ENCODE measurements around the gene SLC28A1. TPM values are rescaled to one million over a fixed set of nuclear protein-coding genes. Genes with fewer than 3 reads are reported as not detected.

SLC28A1 gene
- total and polyA plus RNA-seq, 2 donors (not counting 1 experiment from before 2014, with no cell fraction given), result not detected

- no peaks in the 10 kb centered on the region for H3K4me1 ChIP-seq (ENCODE audit: control insufficient read depth in 2 of 2, insufficient read depth in 2 of 2, low read length in 2 of 2)
- no peak overlapping the region for H3K9ac ChIP-seq (ENCODE audit: low read length)
- Mint-ChIP-seq H3K4me3 (no peak overlapping the region), H3K9me3 (ENCODE audit: insufficient read depth) (peaks cover 5% of the 10 kb centered on the region), H3K27ac (no peak overlapping the region), H3K27me3 (peaks cover 19% of the 10 kb centered on the region), H3K4me1 (no peaks in the 10 kb centered on the region)
- no peak overlapping the region for H2AFZ ChIP-seq (ENCODE audit: insufficient read depth, low read depth, low read length, poor library complexity, severe bottlenecking)
- POLR2A ChIA-PET, result no interaction called here
- ATAC-seq (ENCODE audit: low read depth) (no peak), DNase-seq (no peak)
- no peak overlapping the region for H3K27ac ChIP-seq (ENCODE audit: low read length in 2 of 2)
- CTCF ChIA-PET, result no interaction called here
- peaks cover 0 to 3% (median 0%) of the 10 kb centered on the region in 4 experiments for H3K27me3 ChIP-seq (replicated peaks in 1 of 4; ENCODE audit: control extremely low read depth in 1 of 4, control insufficient read depth in 3 of 4, insufficient read depth in 4 of 4, low read length in 3 of 4)
- WGBS (ENCODE audit: insufficient coverage), result no CpG with 5 or more reads among the region's 2 CpGs
- H3K79me2 ChIP-seq (ENCODE audit: control insufficient read depth, insufficient read depth, low read length), result no peaks in the 10 kb centered on the region
- H3K4me2 ChIP-seq (replicated peaks; ENCODE audit: low read depth, low read length, poor library complexity, severe bottlenecking), result no peak overlapping the region
- peaks cover 0 to 19% (median 0%) of the 10 kb centered on the region in 3 donors for H3K9me3 ChIP-seq (ENCODE audit: control extremely low read depth in 1 of 3, control insufficient read depth in 2 of 3, insufficient read depth in 1 of 3, low read length in 2 of 3)
- intact Hi-C loops (cut with micrococcal nuclease), result no loop called here
- H3K36me3 ChIP-seq (replicated peaks in 1 of 2; ENCODE audit: control extremely low read depth in 1 of 2, control insufficient read depth in 1 of 2, extremely low read depth in 1 of 2, insufficient read depth in 2 of 2, low read length in 1 of 2), result no peaks in the 10 kb centered on the region
- no peak overlapping the region for H3K4me3 ChIP-seq (ENCODE audit: control extremely low read depth in 1 of 5, extremely low read depth in 1 of 5, insufficient read depth in 1 of 5, low read depth in 2 of 5, low read length in 4 of 5)
- H4K20me1 ChIP-seq (ENCODE audit: control insufficient read depth, insufficient read depth, low read length, poor library complexity, severe bottlenecking), result no peaks in the 10 kb centered on the region
- TF ChIP-seq EZH2 (IDR thresholded peaks at IDR 0.05; ENCODE audit: borderline replicate concordance, insufficient read depth, low read depth, low read length, poor library complexity, severe bottlenecking), result no peak
- no peak for TF ChIP-seq CTCF (IDR thresholded peaks at IDR 0.05)
Observed at GRCh38 chr15:84901540-84901939, 17.1 kb downstream of the SLC28A1 start.

GRCh38 chr15:84903751-84904150 is 19.3 kb downstream of the SLC28A1 start:
- no peak overlapping the region for H3K4me2 ChIP-seq (replicated peaks; ENCODE audit: low read depth, low read length, poor library complexity, severe bottlenecking)
- H3K27ac ChIP-seq (ENCODE audit: low read length in 2 of 2), result no peak overlapping the region
- Mint-ChIP-seq H3K27ac (no peak overlapping the region), H3K9me3 (ENCODE audit: insufficient read depth) (peaks cover 5% of the 10 kb centered on the region), H3K27me3 (peaks cover 8% of the 10 kb centered on the region), H3K4me1 (no peaks in the 10 kb centered on the region), H3K4me3 (no peak overlapping the region)
- ATAC-seq (ENCODE audit: low read depth) (no peak), DNase-seq (no peak)
- TF ChIP-seq EZH2 (IDR thresholded peaks at IDR 0.05; ENCODE audit: borderline replicate concordance, insufficient read depth, low read depth, low read length, poor library complexity, severe bottlenecking) (no peak), CTCF (IDR thresholded peaks at IDR 0.05) (no peak)
- POLR2A ChIA-PET, result no interaction called here
- CTCF ChIA-PET, result no interaction called here
- 87% methylated on average over 1 of the region's 2 CpGs for WGBS (ENCODE audit: insufficient coverage)
- no peaks in the 10 kb centered on the region for H3K4me1 ChIP-seq (ENCODE audit: control insufficient read depth in 2 of 2, insufficient read depth in 2 of 2, low read length in 2 of 2)
- no peaks in the 10 kb centered on the region for H3K79me2 ChIP-seq (ENCODE audit: control insufficient read depth, insufficient read depth, low read length)
- no peaks in the 10 kb centered on the region for H4K20me1 ChIP-seq (ENCODE audit: control insufficient read depth, insufficient read depth, low read length, poor library complexity, severe bottlenecking)
- H3K27me3 ChIP-seq (replicated peaks in 1 of 4; ENCODE audit: control extremely low read depth in 1 of 4, control insufficient read depth in 3 of 4, insufficient read depth in 4 of 4, low read length in 3 of 4), result peaks cover 0 to under 1% (median 0%) of the 10 kb centered on the region in 4 experiments
- intact Hi-C loops (cut with micrococcal nuclease), result no loop called here
- H3K36me3 ChIP-seq (replicated peaks in 1 of 2; ENCODE audit: control extremely low read depth in 1 of 2, control insufficient read depth in 1 of 2, extremely low read depth in 1 of 2, insufficient read depth in 2 of 2, low read length in 1 of 2), result no peaks in the 10 kb centered on the region
- H2AFZ ChIP-seq (ENCODE audit: insufficient read depth, low read depth, low read length, poor library complexity, severe bottlenecking), result no peak overlapping the region
- no peak overlapping the region for H3K4me3 ChIP-seq (ENCODE audit: control extremely low read depth in 1 of 5, extremely low read depth in 1 of 5, insufficient read depth in 1 of 5, low read depth in 2 of 5, low read length in 4 of 5)
- no peak overlapping the region for H3K9ac ChIP-seq (ENCODE audit: low read length)
- peaks cover 0 to 16% (median 0%) of the 10 kb centered on the region in 3 donors for H3K9me3 ChIP-seq (ENCODE audit: control extremely low read depth in 1 of 3, control insufficient read depth in 2 of 3, insufficient read depth in 1 of 3, low read length in 2 of 3)

Data from B cell (primary cell).